HepG2 (cell line): ENCODE measurements around the gene DNAJB8. TPM values are rescaled to one million over a fixed set of nuclear protein-coding genes. Genes with fewer than 3 reads are reported as not detected.

Experiments
- ATAC-seq: fragments of 200-7000 bp; cut with Tn5 transposase; 3 replicates; pipeline ENCODE4 v1.9.1; 2020; ENCODE audit warnings: mild to moderate bottlenecking, moderate library complexity
- BruUV-seq: library from RNA; stranded (reverse); fragments of 400-500 nt; replicated peaks from 2 replicates; lab custom pipeline; 2021; lab: Mats Ljungman, UMichigan
- CTCF ChIA-PET: fragments of 300-600 bp; formaldehyde crosslinking; extraction: SDS; loops from one replicate; lab custom pipeline; 2021; ENCODE audit warnings: low total read pairs, inconsistent platforms, low intra/inter-chr PET ratio; lab: Yijun Ruan, JAX
- POLR2A ChIA-PET: fragments of 350-600 bp; sonication (Branson Sonifier 250); formaldehyde crosslinking; loops from one replicate; lab custom pipeline; 2020; ENCODE audit warnings: antibody characterized with exemption, inconsistent platforms; lab: Yijun Ruan, JAX
- DNase-seq: peaks from one replicate; pipeline ENCODE4 v3.0.0-alpha.2; 2015; ENCODE audit warnings: low spot score
- FAIRE-seq: peaks from 3 replicates; lab custom pipeline; 2011; peaks lifted over from hg19 to GRCh38; lab: Jason Lieb, UNC
- H2AFZ ChIP-seq: one replicate; pipeline ENCODE4 v1.6.1; 2011; ENCODE audit warnings: low read length, inconsistent platforms
- H3K27ac ChIP-seq: fragments of 300-600 bp; 3 replicates; pipeline ENCODE4 v1.8.0; 2011; ENCODE audit warnings: mixed run types, mild to moderate bottlenecking, mixed read lengths, low read length, inconsistent platforms; ENCODE audit not compliant: insufficient read depth; ENCODE audit errors: extremely low read length
- H3K27me3 ChIP-seq, 2 experiments: fragments of 200-600 bp in 1 of 2; 2 replicates in 1 of 2; 3 replicates in 1 of 2; pipeline versions ENCODE4 v1.6.0 to v1.8.0; 2011; ENCODE audit warnings: low read length in 2 of 2, mild to moderate bottlenecking in 2 of 2, moderate library complexity in 2 of 2, inconsistent platforms in 1 of 2; ENCODE audit not compliant: insufficient read depth in 2 of 2, control insufficient read depth in 1 of 2
- H3K36me3 ChIP-seq, 2 experiments: fragments of 200-600 bp in 1 of 2; replicated peaks in 1 of 2; 2 replicates in 1 of 2; 3 replicates in 1 of 2; pipeline versions ENCODE4 v1.5.1 to v1.8.0; 2011; ENCODE audit warnings: low read length in 2 of 2, inconsistent platforms in 1 of 2; ENCODE audit not compliant: insufficient read depth in 2 of 2, control insufficient read depth in 1 of 2
- H3K4me1 ChIP-seq: 2 replicates; pipeline ENCODE4 v1.5.1; 2012; ENCODE audit warnings: low read length, inconsistent platforms; ENCODE audit not compliant: insufficient read depth
- H3K4me2 ChIP-seq: 2 replicates; pipeline ENCODE4 v1.6.0; 2011; ENCODE audit warnings: low read depth, low read length, inconsistent platforms
- H3K4me3 ChIP-seq, 3 experiments: fragments of 200-600 bp in 1 of 3; sonication (generic), shearing (Covaris generic) in 1 of 3; replicated peaks in 1 of 3; 2 replicates each; pipeline ENCODE4 v1.5.1; 2011 to 2016; ENCODE audit warnings: low read length in 3 of 3, inconsistent platforms in 2 of 3, low read depth in 2 of 3, mild to moderate bottlenecking in 2 of 3, control low read depth in 1 of 3, mixed read lengths in 1 of 3; ENCODE audit not compliant: insufficient read depth in 1 of 3
- H3K79me2 ChIP-seq: one replicate; pipeline ENCODE4 v1.6.1; 2011; ENCODE audit warnings: low read length, inconsistent platforms; ENCODE audit not compliant: insufficient read depth
- H3K9ac ChIP-seq: 2 replicates; pipeline ENCODE4 v1.6.0; 2011; ENCODE audit warnings: mild to moderate bottlenecking, low read depth, low read length, inconsistent platforms; ENCODE audit not compliant: insufficient read depth
- H3K9me3 ChIP-seq: 2 replicates; pipeline ENCODE4 v1.5.1; 2012; ENCODE audit warnings: mild to moderate bottlenecking, low read length
- H4K20me1 ChIP-seq: 2 replicates; pipeline ENCODE4 v1.6.0; 2011; ENCODE audit warnings: inconsistent platforms, mild to moderate bottlenecking, low read length, moderate library complexity; ENCODE audit not compliant: insufficient read depth
- ARHGAP35 ChIP-seq: sonication (generic); formaldehyde crosslinking; IDR thresholded peaks from 2 replicates; pipeline ENCODE4 v1.9.0; 2022; ENCODE audit warnings: mild to moderate bottlenecking, inconsistent platforms, moderate library complexity, missing genetic modification reagents, borderline replicate concordance
- E2F1 ChIP-seq: sonication (generic); formaldehyde crosslinking; IDR thresholded peaks from 2 replicates; pipeline ENCODE4 v1.5.0; 2020; ENCODE audit warnings: missing genetic modification reagents
- FOXM1 ChIP-seq: sonication (generic); formaldehyde crosslinking; IDR thresholded peaks from 2 replicates; pipeline ENCODE4 v1.5.0; 2020; ENCODE audit warnings: missing genetic modification reagents
- MED13 ChIP-seq: sonication (generic); formaldehyde crosslinking; IDR thresholded peaks from 2 replicates; pipeline ENCODE4 v1.5.0; 2020; ENCODE audit warnings: missing genetic modification reagents
- NFE2 ChIP-seq: sonication (generic); formaldehyde crosslinking; IDR thresholded peaks from 2 replicates; pipeline ENCODE4 v1.4.0; 2020; ENCODE audit warnings: missing genetic modification reagents
- PTBP1 ChIP-seq: fragments of 200-400 bp; formaldehyde crosslinking; IDR thresholded peaks from 2 replicates; pipeline ENCODE4 v1.6.1; 2018; ENCODE audit warnings: low read length, low read depth; ENCODE audit not compliant: poor library complexity, severe bottlenecking
- TP53 ChIP-seq: sonication (generic); formaldehyde crosslinking; conservative IDR thresholded peaks from 2 replicates; pipeline ENCODE4 v1.4.0; 2020; ENCODE audit warnings: missing genetic modification reagents
- YEATS2 ChIP-seq: sonication (generic); formaldehyde crosslinking; IDR thresholded peaks from 2 replicates; pipeline ENCODE4 v1.4.0; 2020; ENCODE audit warnings: missing genetic modification reagents, borderline replicate concordance
- ZNF101 ChIP-seq: sonication (generic); formaldehyde crosslinking; IDR thresholded peaks from 2 replicates; pipeline ENCODE4 v1.4.0; 2020; ENCODE audit warnings: mild to moderate bottlenecking, low read depth, missing genetic modification reagents, borderline replicate concordance
- ZNF749 ChIP-seq: sonication (generic); formaldehyde crosslinking; IDR thresholded peaks from 2 replicates; pipeline ENCODE4 v1.8.0; 2022; ENCODE audit warnings: mild to moderate bottlenecking, missing genetic modification reagents, moderate library complexity, borderline replicate concordance
- ZNF788 ChIP-seq: sonication (generic); formaldehyde crosslinking; IDR thresholded peaks from 2 replicates; pipeline ENCODE4 v1.5.0; 2020; ENCODE audit warnings: mild to moderate bottlenecking, missing genetic modification reagents, borderline replicate concordance
- ZNF850 ChIP-seq: sonication (generic); formaldehyde crosslinking; conservative IDR thresholded peaks from 2 replicates; pipeline ENCODE4 v1.9.0; 2021; ENCODE audit warnings: mild to moderate bottlenecking, missing genetic modification reagents
- ZNF878 ChIP-seq: sonication (generic); formaldehyde crosslinking; IDR thresholded peaks from 2 replicates; pipeline ENCODE4 v1.8.1; 2023; ENCODE audit warnings: mild to moderate bottlenecking, missing genetic modification reagents, moderate library complexity
- WGBS: methylation state at CpG from one replicate; pipeline ENCODE4 v1.1.6; 2017; ENCODE audit warnings: low lambda C conversion rate; 5-methylcytosine and 5-hydroxymethylcytosine counted together
- in situ Hi-C: cut with HindIII; loops from 2 replicates; pipeline ENCODE4 v1.10.0; 2017; ENCODE audit warnings: low pct_unique_long_range_greater_than_20kb; ENCODE audit not compliant: extremely low pct_ligation_motif_present
- intact Hi-C: fragments of 100-400 bp; cut with micrococcal nuclease; formaldehyde crosslinking; loops from one replicate; pipeline ENCODE4 v1.10.0; 2022; ENCODE audit not compliant: unreplicated experiment
- polyA plus RNA-seq, 8 experiments: library from polyadenylated mRNA; depleted of rRNA in 3 of 8; stranded (reverse) in 7 of 8; unstranded in 1 of 8; fragments of >200 nt; fragmentation: Illumina TruSeq in 4 of 8; extraction: Trizol in 4 of 8; gene quantifications; 2 replicates each; pipeline versions ENCODE4 v1.2.1 to v1.2.3, GENCODE V29; 2011 to 2016; ENCODE audit warnings: low read depth in 4 of 8, missing spikeins in 1 of 8, mixed read lengths in 1 of 8; ENCODE audit not compliant: insufficient read depth in 1 of 8
- total RNA-seq, 5 experiments: library from RNA; depleted of rRNA; stranded (reverse); fragments of >200 nt; fragmentation: Illumina TruSeq; extraction: Trizol; gene quantifications; 2 replicates each; pipeline ENCODE4 v1.2.3, GENCODE V29; 2016; ENCODE audit warnings: low read depth in 1 of 5
- TF ChIP-seq, protein P1 (sequence below): sonication (generic); formaldehyde crosslinking; IDR thresholded peaks from 2 replicates; pipeline ENCODE4 v1.4.0; 2020; ENCODE audit warnings: missing genetic modification reagents

DNAJB8 gene
- total and polyA plus RNA-seq, 2 of the 13 experiments (the other 11 are each of a cell fraction or from before 2014, with no cell fraction given) = not detected

DNA sequence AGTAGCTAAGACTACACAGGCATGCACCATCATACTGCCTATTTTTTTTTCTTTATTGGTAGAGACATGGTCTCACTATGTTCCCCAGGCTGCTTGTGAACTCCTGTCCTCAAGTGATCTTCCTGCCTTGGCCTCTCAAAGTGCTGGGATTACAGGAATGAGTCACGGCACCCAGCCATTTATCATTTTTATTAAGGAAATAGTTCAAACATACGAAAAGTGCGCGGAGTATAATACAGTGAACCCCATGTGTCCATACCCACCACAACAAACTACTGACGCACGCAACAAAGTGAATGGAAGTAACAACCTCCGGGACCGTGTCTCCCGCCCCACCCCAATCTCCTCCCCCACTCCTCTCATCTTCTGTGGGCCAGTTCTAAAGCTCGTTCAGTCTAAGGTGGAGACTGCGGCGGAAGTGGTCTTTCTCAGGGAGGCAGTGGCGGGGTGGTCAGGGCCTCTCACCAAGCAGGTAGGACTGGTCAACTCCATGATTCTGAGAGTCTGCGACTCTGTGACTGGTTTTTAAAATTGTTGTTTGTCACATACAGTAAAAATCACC lies 42.1 kb downstream of the DNAJB8 start:
- POLR2A ChIA-PET = no interaction called here
- Histone ChIP-seq H3K4me2 (no peak overlapping the region), H3K36me3 (no peaks in the 10 kb centered on the region), H3K27ac (no peak overlapping the region), H3K4me3 (no peak overlapping the region), H3K9ac (no peak overlapping the region), H3K27me3 (peaks cover 3 to 18% of the 10 kb centered on the region in 2 experiments; a peak in 4 of 5 replicates), H3K9me3 (no peaks in the 10 kb centered on the region), H3K4me1 (peaks cover 25% of the 10 kb centered on the region), H4K20me1 (no peaks in the 10 kb centered on the region), H2AFZ (no peak overlapping the region), H3K79me2 (no peaks in the 10 kb centered on the region)
- WGBS = 81% methylated on average over 14 of the region's 14 CpGs
- in situ Hi-C loops = loop anchor here (5.0 kb wide), 1 partner anchor 63 kb away; no protein-coding TSS in a partner anchor
- intact Hi-C loops = loop anchor here (5.0 to 10.0 kb wide), 3 partner anchors 102 to 252 kb away; no protein-coding TSS in a partner anchor
- no TSS peak for BruUV-seq
- CTCF ChIA-PET = no interaction called here
- no peak for DNase-seq
- TF ChIP-seq PTBP1 = no peak
- no peak for TF ChIP-seq FOXM1 (CRISPR knock-in tag)
- no peak for TF ChIP-seq ZNF101
- TF ChIP-seq NFE2 (CRISPR knock-in tag) = no peak
- no peak for TF ChIP-seq MED13 (CRISPR knock-in tag)
- no peak for TF ChIP-seq ARHGAP35 (CRISPR knock-in tag)
- no peak for TF ChIP-seq ZNF878 (CRISPR knock-in tag)
- no peak for TF ChIP-seq ZNF850
- no peak for TF ChIP-seq ZNF788
- no peak for TF ChIP-seq ZNF749 (CRISPR knock-in tag)
- TF ChIP-seq TP53 = no peak
- TF ChIP-seq E2F1 (CRISPR knock-in tag) = no peak
- TF ChIP-seq, protein P1, sequence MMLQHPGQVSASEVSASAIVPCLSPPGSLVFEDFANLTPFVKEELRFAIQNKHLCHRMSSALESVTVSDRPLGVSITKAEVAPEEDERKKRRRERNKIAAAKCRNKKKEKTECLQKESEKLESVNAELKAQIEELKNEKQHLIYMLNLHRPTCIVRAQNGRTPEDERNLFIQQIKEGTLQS = no peak
- TF ChIP-seq YEATS2 (CRISPR knock-in tag) = no peak
- no peak for FAIRE-seq
- ATAC-seq = no peak
